Effector memory CD4-positive, alpha-beta T cell (primary cell): ENCODE measurements around the gene ZNF747.

Experiments
- DNase-seq, 3 donors: peaks; one replicate each; pipeline ENCODE4 v3.0.0-alpha.2; 2020
- H3K27ac ChIP-seq: 2 replicates; pipeline ENCODE4 v1.7.0; 2013; ENCODE audit warnings: mild to moderate bottlenecking, low read length, moderate library complexity; ENCODE audit not compliant: insufficient read depth, poor library complexity, severe bottlenecking
- H3K27me3 ChIP-seq: replicated peaks from 2 replicates; pipeline ENCODE4 v1.7.0; 2013; ENCODE audit warnings: mild to moderate bottlenecking, low read length; ENCODE audit not compliant: insufficient read depth, control insufficient read depth, poor library complexity, severe bottlenecking
- H3K36me3 ChIP-seq: 2 replicates; pipeline ENCODE4 v1.7.0; 2013; ENCODE audit warnings: mild to moderate bottlenecking, low read length, moderate library complexity; ENCODE audit not compliant: control insufficient read depth, insufficient read depth
- H3K4me1 ChIP-seq: 2 replicates; pipeline ENCODE4 v1.7.0; 2013; ENCODE audit warnings: low read length, mild to moderate bottlenecking; ENCODE audit not compliant: control insufficient read depth, insufficient read depth, poor library complexity, severe bottlenecking
- H3K4me3 ChIP-seq: 2 replicates; pipeline ENCODE4 v1.7.0; 2013; ENCODE audit warnings: low read length, low read depth, mild to moderate bottlenecking; ENCODE audit not compliant: insufficient read depth, poor library complexity, severe bottlenecking
- H3K9me3 ChIP-seq: 2 replicates; pipeline ENCODE4 v1.7.0; 2013; ENCODE audit warnings: mild to moderate bottlenecking, low read length, moderate library complexity; ENCODE audit not compliant: control insufficient read depth

ZNF747 gene

DNA sequence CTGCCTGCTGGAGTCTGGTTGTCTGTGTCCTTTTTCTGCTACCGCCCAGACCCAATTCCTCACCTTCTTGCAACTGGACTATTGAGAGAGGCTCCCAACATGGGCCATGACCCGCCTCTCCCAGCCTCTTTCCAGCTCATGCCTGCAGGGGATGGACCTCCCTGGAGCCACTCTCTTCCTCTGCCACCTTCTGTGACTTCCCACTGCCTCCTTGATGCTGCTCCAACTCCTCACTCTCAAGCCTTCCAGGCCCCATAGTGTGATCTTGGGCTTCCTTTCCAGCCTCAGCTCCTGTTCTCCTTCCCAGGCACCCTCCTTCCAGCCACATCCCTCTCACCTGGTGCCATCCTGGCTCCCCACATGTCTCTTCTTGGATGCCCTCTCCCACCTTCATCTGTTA is 19.4 kb downstream of the ZNF747 start:
- Histone ChIP-seq H3K27me3 (no peaks in the 10 kb centered on the region), H3K4me3 (no peak overlapping the region), H3K4me1 (no peaks in the 10 kb centered on the region), H3K36me3 (peaks cover 95% of the 10 kb centered on the region), H3K27ac (no peak overlapping the region), H3K9me3 (no peaks in the 10 kb centered on the region)
- DNase-seq, result no peak

- DNase-seq, result no peak
- Histone ChIP-seq H3K4me1 (no peaks in the 10 kb centered on the region), H3K27me3 (no peaks in the 10 kb centered on the region), H3K4me3 (no peak overlapping the region), H3K36me3 (peaks cover 83% of the 10 kb centered on the region), H3K27ac (peak overlapping the region; percentile 16), H3K9me3 (no peaks in the 10 kb centered on the region)
Observed at GRCh38 chr16:30511509-30511908, 23.1 kb downstream of the ZNF747 start.

- H3K4me1 ChIP-seq, result no peaks in the 10 kb centered on the region
- H3K4me3 ChIP-seq, result no peak overlapping the region
- H3K36me3 ChIP-seq, result peaks cover 80% of the 10 kb centered on the region
- H3K27ac ChIP-seq, result no peak overlapping the region
- H3K9me3 ChIP-seq, result no peaks in the 10 kb centered on the region
- DNase-seq, result no peak
- H3K27me3 ChIP-seq, result no peaks in the 10 kb centered on the region
Observed at GRCh38 chr16:30510376-30510938, 24.2 kb downstream of the ZNF747 start.

DNA sequence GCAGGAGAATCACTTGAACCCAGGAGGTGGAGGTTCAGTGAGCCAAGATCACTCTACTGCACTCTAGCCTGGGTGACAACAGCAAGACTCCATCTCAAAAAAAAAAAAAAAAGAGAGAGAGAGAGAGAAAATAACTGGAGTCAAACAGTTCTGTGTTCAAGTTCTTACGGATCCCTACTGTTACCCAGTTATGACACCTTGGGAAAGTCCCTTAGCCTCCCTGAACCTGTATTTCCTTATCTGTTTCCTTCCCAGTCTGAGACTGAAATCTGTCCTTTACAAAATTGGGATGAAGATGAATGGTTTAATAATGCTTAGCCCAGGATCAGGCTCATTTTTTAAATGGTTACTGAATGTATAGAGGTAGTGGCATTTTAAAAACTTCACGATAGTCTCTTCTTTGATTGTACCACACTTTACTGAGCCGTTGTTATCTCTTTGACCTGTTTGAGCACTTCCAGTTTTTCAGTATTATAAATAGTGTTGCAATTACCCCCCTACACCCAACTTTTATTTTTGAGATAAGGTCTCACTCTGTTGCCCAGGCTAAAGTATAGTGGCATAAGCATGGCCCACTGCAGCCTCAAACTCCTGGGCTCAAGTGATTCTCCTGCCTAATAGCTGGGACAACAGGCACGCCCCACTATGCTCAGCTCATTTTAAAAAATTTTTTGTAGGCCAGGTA is 25.4 kb downstream of the ZNF747 start:
- H3K4me1 ChIP-seq, result no peaks in the 10 kb centered on the region
- H3K9me3 ChIP-seq, result no peaks in the 10 kb centered on the region
- H3K27ac ChIP-seq, result no peak overlapping the region
- DNase-seq, result no peak
- H3K36me3 ChIP-seq, result peaks cover 83% of the 10 kb centered on the region
- H3K27me3 ChIP-seq, result no peaks in the 10 kb centered on the region
- H3K4me3 ChIP-seq, result no peak overlapping the region

GRCh38 chr16:30503403-30504296 is 31.0 kb downstream of the ZNF747 start:
- no peak for DNase-seq
- Histone ChIP-seq H3K4me1 (no peaks in the 10 kb centered on the region), H3K9me3 (no peaks in the 10 kb centered on the region), H3K27ac (no peak overlapping the region), H3K36me3 (peaks cover 72% of the 10 kb centered on the region), H3K27me3 (no peaks in the 10 kb centered on the region), H3K4me3 (no peak overlapping the region)

DNA sequence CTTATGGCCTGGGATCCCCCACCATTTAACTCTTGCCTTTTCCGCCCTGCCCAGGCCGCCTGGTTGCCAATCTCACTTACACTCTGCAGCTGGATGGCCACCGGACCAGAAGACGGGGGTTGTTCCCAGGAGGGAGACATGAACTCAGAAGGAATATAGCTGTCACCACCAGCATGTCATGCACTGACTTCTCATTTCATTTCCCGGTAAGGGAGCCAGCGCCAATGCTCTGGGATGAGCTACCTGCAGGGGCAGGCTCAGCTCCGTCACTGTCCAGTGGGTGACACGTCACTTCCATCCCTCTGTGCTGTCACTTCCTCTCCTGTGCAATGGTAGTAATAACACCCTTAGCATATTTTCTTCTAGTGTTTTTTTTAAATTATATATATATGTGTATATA is 35.4 kb downstream of the ZNF747 start:
- H3K4me1 ChIP-seq, result no peaks in the 10 kb centered on the region
- DNase-seq, result no peak
- no peaks in the 10 kb centered on the region for H3K27me3 ChIP-seq
- H3K27ac ChIP-seq, result no peak overlapping the region
- H3K36me3 ChIP-seq, result peaks cover 73% of the 10 kb centered on the region
- H3K9me3 ChIP-seq, result no peaks in the 10 kb centered on the region
- H3K4me3 ChIP-seq, result no peak overlapping the region

DNA sequence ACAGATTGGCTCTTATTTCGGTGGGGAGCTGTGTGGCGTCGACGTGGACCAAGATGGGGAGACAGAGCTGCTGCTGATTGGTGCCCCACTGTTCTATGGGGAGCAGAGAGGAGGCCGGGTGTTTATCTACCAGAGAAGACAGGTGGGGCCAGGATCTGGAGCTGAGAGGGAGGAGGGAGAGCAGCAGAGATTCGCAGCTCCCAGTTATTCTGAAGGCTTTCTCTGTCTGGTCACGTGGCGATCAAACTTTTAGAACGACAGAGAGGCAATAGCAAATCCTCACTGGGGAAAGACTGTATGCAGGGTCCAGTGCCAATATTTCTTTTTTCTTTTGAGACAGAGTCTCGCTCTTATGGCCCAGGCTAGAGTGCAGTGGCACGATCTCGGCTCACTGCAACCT is 39.9 kb downstream of the ZNF747 start:
- H3K36me3 ChIP-seq, result peaks cover 69% of the 10 kb centered on the region

GRCh38 chr16:30493941-30494488 is 40.6 kb downstream of the ZNF747 start:
- peaks cover 71% of the 10 kb centered on the region for H3K36me3 ChIP-seq
- no peak overlapping the region for H3K4me3 ChIP-seq
- no peaks in the 10 kb centered on the region for H3K27me3 ChIP-seq
- H3K27ac ChIP-seq, result no peak overlapping the region
- H3K9me3 ChIP-seq, result no peaks in the 10 kb centered on the region
- no peak for DNase-seq
- peaks cover 3% of the 10 kb centered on the region for H3K4me1 ChIP-seq

More for the DNA sequence above, 39.9 kb downstream of the ZNF747 start:
- Histone ChIP-seq H3K9me3 (no peaks in the 10 kb centered on the region), H3K4me3 (no peak overlapping the region), H3K4me1 (peaks cover 3% of the 10 kb centered on the region), H3K27me3 (no peaks in the 10 kb centered on the region), H3K27ac (no peak overlapping the region)
- no peak for DNase-seq

DNA sequence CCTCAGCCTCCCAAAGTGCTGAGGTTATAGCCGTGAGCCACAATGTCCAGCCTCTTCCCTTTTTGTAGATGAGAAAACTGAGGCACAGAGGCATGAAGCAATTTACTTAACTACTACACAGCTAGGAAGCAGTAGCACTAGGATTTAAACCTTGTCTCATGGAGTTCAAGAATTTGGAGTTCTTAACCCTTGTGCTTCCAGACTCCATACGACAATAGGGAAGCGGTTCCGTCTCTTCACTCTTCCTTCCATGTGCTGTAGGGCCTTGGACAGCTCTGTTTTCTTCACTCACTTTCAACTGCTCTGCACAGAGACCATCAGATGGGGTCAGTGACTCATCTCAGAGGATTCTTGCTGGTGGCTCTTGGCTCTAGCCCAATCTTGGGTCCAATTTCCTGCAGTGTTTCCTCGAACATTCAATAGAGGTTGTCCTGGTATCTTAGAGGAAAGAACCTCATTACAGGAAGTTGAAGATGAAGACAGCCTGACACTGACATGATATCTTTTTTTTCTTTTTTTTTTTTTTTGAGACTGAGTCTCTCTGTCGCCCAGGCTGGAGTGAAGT is 42.8 kb downstream of the ZNF747 start:
- H3K36me3 ChIP-seq, result peaks cover 74% of the 10 kb centered on the region
- peaks cover 3% of the 10 kb centered on the region for H3K4me1 ChIP-seq
- no peaks in the 10 kb centered on the region for H3K27me3 ChIP-seq
- no peak for DNase-seq
- no peak overlapping the region for H3K27ac ChIP-seq
- H3K9me3 ChIP-seq, result no peaks in the 10 kb centered on the region
- H3K4me3 ChIP-seq, result no peak overlapping the region
